Bronchial epithelial cell (primary cell): ENCODE data around the gene MMP14. TPM values are rescaled to one million over a fixed set of nuclear protein-coding genes. Genes with fewer than 3 reads are reported as not detected.
A peak's percentile ranks its signal among the peaks of the same experiment; 100 is the strongest.
"Not testable (repeated sequence)": the region's sequence is repeated elsewhere in the genome, so short reads cannot be mapped to it uniquely, and the experiment has no call there.

Experiments used
- DNase-seq: peaks from one replicate; pipeline ENCODE4 v3.0.0-alpha.2; 2010; ENCODE audit warnings: low read depth
- FAIRE-seq: peaks from 2 replicates; lab custom pipeline; 2011; peaks lifted over from hg19 to GRCh38; lab: Jason Lieb, UNC
- H3K27me3 ChIP-seq: 2 replicates; pipeline ENCODE4 v1.5.1; 2011; ENCODE audit warnings: low read length; ENCODE audit not compliant: control insufficient read depth, insufficient read depth
- H3K36me3 ChIP-seq: 2 replicates; pipeline ENCODE4 v1.5.1; 2011; ENCODE audit warnings: low read length; ENCODE audit not compliant: control insufficient read depth, insufficient read depth
- H3K4me3 ChIP-seq: 2 replicates; pipeline ENCODE4 v1.5.1; 2011; ENCODE audit warnings: mild to moderate bottlenecking, low read depth, low read length, control low read depth
- CTCF ChIP-seq: IDR thresholded peaks from 2 replicates; pipeline ENCODE4 v1.5.1; 2011; ENCODE audit warnings: mild to moderate bottlenecking, moderate library complexity, low read length, control low read depth, inconsistent platforms; ENCODE audit not compliant: insufficient read depth, severe bottlenecking
- total RNA-seq: library from RNA; depleted of rRNA; stranded (reverse); fragments of >200 nt; gene quantifications from 2 replicates; pipeline ENCODE4 v1.2.1, GENCODE V29; 2014

MMP14 gene
- total RNA-seq, 1 donor from 2014 or later, result 126 TPM

GRCh38 chr14:22850944-22851764, 14.8 kb downstream of the MMP14 start:
- DNase-seq, result peak; percentile 93
- H3K4me3 ChIP-seq, result no peak overlapping the region
- FAIRE-seq, result no peak
- no peaks in the 10 kb centered on the region for H3K27me3 ChIP-seq
- no peak for TF ChIP-seq CTCF
- H3K36me3 ChIP-seq, result peaks cover 6% of the 10 kb centered on the region

- not testable (repeated sequence) for H3K27me3 ChIP-seq, H3K4me3 ChIP-seq, FAIRE-seq, DNase-seq, H3K36me3 ChIP-seq
Measured at GRCh38 chr14:22852178-22852577, 15.8 kb downstream of the MMP14 start.

GRCh38 chr14:22852599-22852939, 16.2 kb downstream of the MMP14 start:
- Histone ChIP-seq H3K36me3 (no peaks in the 10 kb centered on the region), H3K4me3 (no peak overlapping the region), H3K27me3 (no peaks in the 10 kb centered on the region)
- TF ChIP-seq CTCF, result no peak
- DNase-seq, result no peak
- FAIRE-seq, result no peak

- Histone ChIP-seq H3K27me3 (no peaks in the 10 kb centered on the region), H3K4me3 (peak overlapping the region; percentile 43), H3K36me3 (no peaks in the 10 kb centered on the region)
- FAIRE-seq, result no peak
- peak; percentile 68 for DNase-seq
- TF ChIP-seq CTCF, result peak; percentile 93
Measured at GRCh38 chr14:22852940-22853767, 16.8 kb downstream of the MMP14 start.

- H3K36me3 ChIP-seq, FAIRE-seq, H3K27me3 ChIP-seq, DNase-seq, H3K4me3 ChIP-seq: not testable (repeated sequence)
Measured at GRCh38 chr14:22854296-22854695, 17.9 kb downstream of the MMP14 start.

GRCh38 chr14:22854963-22855724, 18.8 kb downstream of the MMP14 start:
- Histone ChIP-seq H3K4me3 (no peak overlapping the region), H3K36me3 (no peaks in the 10 kb centered on the region), H3K27me3 (no peaks in the 10 kb centered on the region)
- FAIRE-seq, result no peak
- DNase-seq, result peak; percentile 34
- no peak for TF ChIP-seq CTCF
